ENCODE measurements around the gene ARF1.

ARF1 gene

DNA sequence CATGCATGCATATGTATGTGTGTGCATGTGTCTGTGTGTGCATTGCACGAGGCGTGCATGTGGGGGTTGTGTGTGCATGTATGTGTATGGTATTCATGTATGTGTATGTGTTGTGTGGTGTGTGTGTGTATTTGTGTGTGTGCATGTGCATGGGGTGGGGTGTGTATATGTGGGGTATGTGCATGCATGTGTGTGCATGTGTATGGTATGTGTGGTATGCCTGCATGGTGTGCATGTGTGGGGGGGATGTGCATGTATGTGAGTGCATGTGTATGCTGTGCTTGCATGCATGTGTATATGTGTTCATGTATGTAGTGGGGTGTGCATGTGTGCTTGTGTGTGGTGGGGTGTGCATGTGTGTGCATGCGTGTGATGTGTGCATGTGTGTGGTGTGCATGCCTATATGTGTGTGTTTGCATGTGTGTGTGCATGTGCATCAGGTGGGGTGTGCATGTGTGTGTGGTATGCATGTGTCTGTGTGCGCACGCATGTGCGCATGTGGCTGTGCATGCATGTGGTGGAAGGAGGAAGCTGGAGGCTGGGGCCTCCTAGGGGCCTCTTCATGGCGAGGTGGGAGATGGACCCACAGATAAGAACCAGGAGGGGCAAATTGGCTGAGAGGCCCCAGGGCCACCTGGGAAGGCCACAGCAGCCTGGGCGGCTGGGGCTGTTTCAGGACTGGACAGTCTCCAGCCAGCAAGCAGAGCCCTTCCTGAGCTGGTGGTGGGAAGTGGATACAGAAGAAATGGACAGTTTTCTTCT is 35.9 kb upstream of the ARF1 start:
- no peak for TF ChIP-seq EGR1 (IDR thresholded peaks at IDR 0.05)
- TF ChIP-seq CREB1 (IDR thresholded peaks at IDR 0.05; ENCODE audit: low read depth): no peak
- TF ChIP-seq ZBTB7A (IDR thresholded peaks at IDR 0.05; ENCODE audit: low read depth): no peak
- no peak for TF ChIP-seq EP300 (IDR thresholded peaks at IDR 0.05; ENCODE audit: borderline replicate concordance)
- TF ChIP-seq, protein P1, sequence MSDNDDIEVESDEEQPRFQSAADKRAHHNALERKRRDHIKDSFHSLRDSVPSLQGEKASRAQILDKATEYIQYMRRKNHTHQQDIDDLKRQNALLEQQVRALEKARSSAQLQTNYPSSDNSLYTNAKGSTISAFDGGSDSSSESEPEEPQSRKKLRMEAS (IDR thresholded peaks at IDR 0.05): no peak
- no peak for TF ChIP-seq REST (IDR thresholded peaks at IDR 0.05; ENCODE audit: low read depth)
- TF ChIP-seq TAF1 (IDR thresholded peaks at IDR 0.05; ENCODE audit: low read depth): no peak
- TF ChIP-seq TEAD4 (IDR thresholded peaks at IDR 0.05): no peak
- no peak for TF ChIP-seq FOXM1 (IDR thresholded peaks at IDR 0.05; ENCODE audit: borderline replicate concordance, low read depth)

DNA sequence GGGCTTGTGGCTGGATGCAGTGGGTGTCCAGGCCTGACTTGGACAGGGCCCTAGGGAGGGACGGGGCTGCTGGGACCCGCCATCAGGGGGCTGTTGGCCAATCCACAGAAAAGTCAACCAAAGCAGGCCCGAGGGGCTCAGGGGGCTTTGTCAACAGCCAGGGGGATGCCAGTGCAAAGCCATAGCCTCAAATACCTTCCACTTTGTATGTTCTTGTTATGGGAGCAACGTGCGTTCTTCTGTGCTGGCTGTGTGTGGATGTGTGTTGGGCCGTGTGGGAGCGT is 35.4 kb upstream of the ARF1 start:
- TF ChIP-seq TEAD4 (IDR thresholded peaks at IDR 0.05) (no peak), REST (IDR thresholded peaks at IDR 0.05; ENCODE audit: low read depth) (no peak), NFIC (IDR thresholded peaks at IDR 0.05) (no peak), TCF12 (IDR thresholded peaks at IDR 0.05; ENCODE audit: low read depth) (no peak), CEBPB (IDR thresholded peaks at IDR 0.05) (no peak), RAD21 (IDR thresholded peaks at IDR 0.05; ENCODE audit: low read depth) (no peak), EP300 (IDR thresholded peaks at IDR 0.05; ENCODE audit: borderline replicate concordance) (no peak), YY1 (IDR thresholded peaks at IDR 0.05; ENCODE audit: low read depth) (no peak), EGR1 (IDR thresholded peaks at IDR 0.05) (no peak), FOXM1 (IDR thresholded peaks at IDR 0.05; ENCODE audit: borderline replicate concordance, low read depth) (no peak), ZBTB7A (IDR thresholded peaks at IDR 0.05; ENCODE audit: low read depth) (no peak), CREB1 (IDR thresholded peaks at IDR 0.05; ENCODE audit: low read depth) (no peak), TAF1 (IDR thresholded peaks at IDR 0.05; ENCODE audit: low read depth) (no peak)
- TF ChIP-seq, protein P1 (IDR thresholded peaks at IDR 0.05): no peak
- TF ChIP-seq, protein P2, sequence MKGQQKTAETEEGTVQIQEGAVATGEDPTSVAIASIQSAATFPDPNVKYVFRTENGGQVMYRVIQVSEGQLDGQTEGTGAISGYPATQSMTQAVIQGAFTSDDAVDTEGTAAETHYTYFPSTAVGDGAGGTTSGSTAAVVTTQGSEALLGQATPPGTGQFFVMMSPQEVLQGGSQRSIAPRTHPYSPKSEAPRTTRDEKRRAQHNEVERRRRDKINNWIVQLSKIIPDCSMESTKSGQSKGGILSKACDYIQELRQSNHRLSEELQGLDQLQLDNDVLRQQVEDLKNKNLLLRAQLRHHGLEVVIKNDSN (IDR thresholded peaks at IDR 0.05): no peak

DNA sequence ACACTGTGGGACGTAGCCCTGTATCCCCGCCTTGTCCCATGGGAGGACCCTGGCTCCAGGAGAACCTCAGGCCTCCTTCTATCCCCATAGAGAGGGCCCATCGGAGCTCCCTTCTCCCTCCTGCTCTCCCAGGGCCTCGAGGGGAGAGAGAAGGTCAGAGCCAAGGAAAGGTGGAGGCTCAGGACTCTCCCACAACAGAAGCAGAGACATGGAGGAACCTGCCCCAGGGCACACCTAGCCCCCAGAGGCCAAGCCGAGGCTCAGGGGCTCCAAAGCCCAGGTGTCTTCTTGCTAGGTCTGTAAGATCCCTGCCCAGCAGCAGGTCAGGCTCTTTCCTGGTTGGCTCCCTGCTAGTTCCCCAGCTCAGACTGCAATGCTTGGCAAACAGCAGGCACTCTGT is 34.4 kb upstream of the ARF1 start:
- no peak for TF ChIP-seq REST (IDR thresholded peaks at IDR 0.05; ENCODE audit: low read depth)
- TF ChIP-seq NFIC (IDR thresholded peaks at IDR 0.05): no peak
- no peak for TF ChIP-seq ZBTB7A (IDR thresholded peaks at IDR 0.05; ENCODE audit: low read depth)
- TF ChIP-seq YY1 (IDR thresholded peaks at IDR 0.05; ENCODE audit: low read depth): no peak
- TF ChIP-seq, protein P2 (IDR thresholded peaks at IDR 0.05): no peak
- no peak for TF ChIP-seq TEAD4 (IDR thresholded peaks at IDR 0.05)
- TF ChIP-seq EGR1 (IDR thresholded peaks at IDR 0.05): no peak
- no peak for TF ChIP-seq EP300 (IDR thresholded peaks at IDR 0.05; ENCODE audit: borderline replicate concordance)

DNA sequence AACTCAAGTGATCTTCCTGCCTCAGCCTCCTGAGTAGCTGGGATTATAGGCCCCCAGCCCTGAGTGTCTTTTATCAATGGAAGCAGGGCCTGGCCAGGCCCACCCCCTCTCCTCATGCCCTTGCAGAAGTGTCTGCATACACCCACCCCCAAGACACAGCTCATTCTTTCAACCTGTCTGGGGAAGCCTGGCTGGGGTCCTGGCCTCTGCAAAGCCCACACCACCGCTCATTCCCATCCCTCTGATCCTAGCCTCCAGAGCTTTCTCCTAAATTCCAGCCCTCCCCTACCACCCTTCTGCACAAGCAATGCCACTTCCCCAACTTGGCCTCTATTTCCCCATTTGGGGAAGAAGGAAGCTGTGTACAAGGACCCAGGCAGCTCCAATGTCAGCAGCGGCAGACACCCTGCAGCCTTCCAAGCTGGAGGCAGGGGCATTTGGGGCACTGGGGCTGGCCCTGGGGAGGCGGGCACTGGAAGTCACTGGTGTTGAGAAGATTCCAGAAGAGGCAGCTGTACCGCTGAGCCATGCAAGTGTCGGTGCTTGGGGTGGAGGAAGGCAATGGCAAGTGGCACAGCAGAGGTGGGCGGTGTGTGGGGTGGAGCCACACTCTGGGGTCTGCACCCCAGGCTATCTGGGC is 33.7 kb upstream of the ARF1 start:
- TF ChIP-seq TEAD4 (IDR thresholded peaks at IDR 0.05) (no peak), TAF1 (IDR thresholded peaks at IDR 0.05; ENCODE audit: low read depth) (no peak), NFIC (IDR thresholded peaks at IDR 0.05) (no peak), EP300 (IDR thresholded peaks at IDR 0.05; ENCODE audit: borderline replicate concordance) (no peak), TCF12 (IDR thresholded peaks at IDR 0.05; ENCODE audit: low read depth) (no peak), ZBTB7A (IDR thresholded peaks at IDR 0.05; ENCODE audit: low read depth) (no peak), EGR1 (IDR thresholded peaks at IDR 0.05) (no peak), FOXM1 (IDR thresholded peaks at IDR 0.05; ENCODE audit: borderline replicate concordance, low read depth) (no peak), YY1 (IDR thresholded peaks at IDR 0.05; ENCODE audit: low read depth) (no peak), RAD21 (IDR thresholded peaks at IDR 0.05; ENCODE audit: low read depth) (no peak), CREB1 (IDR thresholded peaks at IDR 0.05; ENCODE audit: low read depth) (no peak), CEBPB (IDR thresholded peaks at IDR 0.05) (no peak), REST (IDR thresholded peaks at IDR 0.05; ENCODE audit: low read depth) (no peak)
- TF ChIP-seq, protein P2 (IDR thresholded peaks at IDR 0.05): no peak
- TF ChIP-seq, protein P1 (IDR thresholded peaks at IDR 0.05): no peak

Measured in Ishikawa (cell line).